A549 (cell line): ENCODE data around the gene MRPL23. TPM values are rescaled to one million over a fixed set of nuclear protein-coding genes. Genes with fewer than 3 reads are reported as not detected.

Experiments
- ATAC-seq, 2 experiments: fragments of 200-7000 bp in 1 of 2; fragments of >200 bp in 1 of 2; cut with Nextera tagmentation in 1 of 2; cut with Tn5 transposase in 1 of 2; 3 replicates each; pipeline versions ENCODE4 v1.8.0 to v1.9.1; 2018 to 2020; ENCODE audit warnings: mild to moderate bottlenecking in 1 of 2, moderate library complexity in 1 of 2
- CTCF ChIA-PET: fragments of 300-600 bp; sonication (Branson Sonifier 250); formaldehyde crosslinking; extraction: SDS; loops from one replicate; lab custom pipeline; 2021; ENCODE audit warnings: antibody characterized with exemption, inconsistent platforms; lab: Yijun Ruan, JAX
- POLR2A ChIA-PET: fragments of 350-600 bp; formaldehyde crosslinking; extraction: SDS; loops from one replicate; lab custom pipeline; 2021; ENCODE audit warnings: antibody characterized with exemption, inconsistent platforms; lab: Yijun Ruan, JAX
- DNase-seq, 2 experiments: peaks; one replicate each; pipeline versions ENCODE4 v3.0.0 to v3.0.0-alpha.2; 2011 to 2016; ENCODE audit warnings: low read depth in 1 of 2, low spot score in 1 of 2
- FAIRE-seq: peaks from 2 replicates; lab custom pipeline; 2011; peaks lifted over from hg19 to GRCh38; lab: Jason Lieb, UNC
- H3K27ac ChIP-seq, 2 experiments: fragments of >200 bp; sonication (Bioruptor Twin); formaldehyde crosslinking; 3 replicates each; pipeline ENCODE4 v1.5.1; 2016 to 2017
- H3K4me1 ChIP-seq: fragments of >200 bp; sonication (Bioruptor Twin); formaldehyde crosslinking; 3 replicates; pipeline ENCODE4 v1.6.1; 2016
- H3K4me2 ChIP-seq: fragments of >200 bp; sonication (Bioruptor Twin); formaldehyde crosslinking; 3 replicates; pipeline ENCODE4 v1.6.1; 2016
- H3K4me3 ChIP-seq: fragments of >200 bp; sonication (Bioruptor Twin); formaldehyde crosslinking; 3 replicates; pipeline ENCODE4 v1.5.1; 2016
- H3K9me3 ChIP-seq: fragments of >200 bp; sonication (Bioruptor Twin); formaldehyde crosslinking; 3 replicates; pipeline ENCODE4 v1.6.1; 2016
- CBX2 ChIP-seq: fragments of 200-600 bp; sonication (generic); IDR thresholded peaks from 2 replicates; pipeline ENCODE4 v1.6.1; 2016; ENCODE audit warnings: low read depth, mild to moderate bottlenecking, borderline replicate concordance
- CHD2 ChIP-seq: fragments of 150-350 bp; IDR thresholded peaks from 2 replicates; pipeline ENCODE4 v1.6.1; 2014; ENCODE audit warnings: low read length; ENCODE audit not compliant: partially characterized antibody
- CHD4 ChIP-seq: fragments of 200-600 bp; sonication (generic); IDR thresholded peaks from 2 replicates; pipeline ENCODE4 v1.6.1; 2016; ENCODE audit warnings: antibody characterized with exemption, mild to moderate bottlenecking, borderline replicate concordance
- CTCF ChIP-seq: fragments of >200 bp; sonication (Bioruptor Twin); formaldehyde crosslinking; IDR thresholded peaks from 3 replicates; pipeline ENCODE4 v1.5.1; 2016
- EHF ChIP-seq: fragments of 250-450 bp; sonication (Bioruptor Pico); IDR thresholded peaks from 2 replicates; pipeline ENCODE4 v1.5.0; 2020; ENCODE audit warnings: mild to moderate bottlenecking
- ESRRA ChIP-seq: fragments of 150-350 bp; IDR thresholded peaks from 2 replicates; pipeline ENCODE4 v1.6.1; 2014; ENCODE audit warnings: mild to moderate bottlenecking, low read length, borderline replicate concordance
- HOXA7 ChIP-seq: fragments of 250-450 bp; sonication (Bioruptor Pico); IDR thresholded peaks from 2 replicates; pipeline ENCODE4 v1.5.0; 2020; ENCODE audit warnings: mild to moderate bottlenecking, moderate library complexity
- HOXB5 ChIP-seq: fragments of 250-450 bp; sonication (Bioruptor Pico); IDR thresholded peaks from 2 replicates; pipeline ENCODE4 v1.5.0; 2020; ENCODE audit warnings: mild to moderate bottlenecking, moderate library complexity
- KDM1A ChIP-seq: fragments of 200-600 bp; sonication (generic); IDR thresholded peaks from 2 replicates; pipeline ENCODE4 v1.6.1; 2016; ENCODE audit warnings: low read depth, mild to moderate bottlenecking
- NFE2L2 ChIP-seq: fragments of 150-350 bp; conservative IDR thresholded peaks from 2 replicates; pipeline ENCODE4 v1.6.1; 2014; ENCODE audit warnings: low read length
- NPAS2 ChIP-seq: fragments of 250-450 bp; sonication (Bioruptor Pico); IDR thresholded peaks from 2 replicates; pipeline ENCODE4 v1.8.0; 2022; ENCODE audit warnings: mild to moderate bottlenecking, moderate library complexity, borderline replicate concordance
- NR3C1 ChIP-seq: fragments of >200 bp; sonication (Bioruptor Twin); formaldehyde crosslinking; IDR thresholded peaks from 3 replicates; pipeline ENCODE4 v1.6.1; 2017
- PHF8 ChIP-seq: fragments of 200-600 bp; sonication (generic); IDR thresholded peaks from 2 replicates; pipeline ENCODE4 v1.6.1; 2016; ENCODE audit warnings: low read depth, mild to moderate bottlenecking, antibody characterized with exemption, moderate library complexity, borderline replicate concordance
- SREBF2 ChIP-seq: fragments of 450-650 bp; IDR thresholded peaks from 2 replicates; pipeline ENCODE4 v1.6.1; 2014; ENCODE audit warnings: mild to moderate bottlenecking, moderate library complexity
- ZNF302 ChIP-seq: fragments of 250-450 bp; sonication (Bioruptor Pico); IDR thresholded peaks from 2 replicates; pipeline ENCODE4 v1.9.0; 2021; ENCODE audit warnings: inconsistent platforms, mild to moderate bottlenecking, moderate library complexity
- WGBS: methylation state at CpG from one replicate; pipeline ENCODE4 v1.1.6; 2017; ENCODE audit errors: missing lambda C conversion rate; 5-methylcytosine and 5-hydroxymethylcytosine counted together
- polyA plus RNA-seq, 4 experiments: library from polyadenylated mRNA; depleted of rRNA in 3 of 4; stranded (reverse); fragments of >200 nt; fragmentation: RNase III in 1 of 4; extraction: RNeasy Plus Mini Kit Qiagen cat#74134 plus additional on column Dnase treatment in 1 of 4; gene quantifications; 2 replicates in 3 of 4; 3 replicates in 1 of 4; pipeline ENCODE4 v1.2.3, GENCODE V29; 2011 to 2017
- small RNA-seq, 6 experiments: library from RNA; depleted of rRNA; stranded (forward); fragments of <200 nt; gene quantifications; one replicate each; pipeline ENCODE3, GENCODE V24; 2012
- TF ChIP-seq, protein P1 (sequence below): fragments of 150-350 bp; IDR thresholded peaks from 2 replicates; pipeline ENCODE4 v1.6.1; 2014; ENCODE audit warnings: low read depth, mild to moderate bottlenecking, low read length

The MRPL23 gene
- polyA plus RNA-seq, 2 of the 4 experiments (the other 2 are of a cell fraction): 77.7 to 160 TPM

DNA sequence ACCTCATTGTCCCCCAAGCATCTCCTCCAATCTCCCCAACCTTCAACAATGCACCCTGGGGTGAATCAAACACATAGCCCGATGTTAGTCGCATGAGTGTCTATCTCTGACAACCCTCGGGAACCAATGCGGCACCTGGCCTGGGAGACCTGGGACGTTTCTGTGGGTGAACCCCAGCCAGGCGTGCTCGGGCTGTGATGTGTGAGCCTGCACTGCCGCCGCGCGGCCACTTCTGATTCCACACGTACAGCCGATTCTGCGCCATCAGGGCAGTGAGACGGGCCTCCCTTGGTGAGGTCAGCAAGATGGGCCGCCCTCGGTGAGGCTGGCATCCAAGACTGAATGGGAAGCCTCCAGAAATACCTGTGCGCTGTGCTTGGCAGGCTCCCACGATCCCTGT lies 55.7 kb downstream of the MRPL23 start (continued):
- no peak for TF ChIP-seq NPAS2

GRCh38 chr11:2004466-2004865 lies 57.3 kb downstream of the MRPL23 start:
- WGBS: no CpG with 5 or more reads among the region's 13 CpGs
- H3K4me1 ChIP-seq: no peaks in the 10 kb centered on the region
- DNase-seq (no peak), ATAC-seq (no peak), FAIRE-seq (no peak)
- POLR2A ChIA-PET: no interaction called here
- no peak overlapping the region for H3K27ac ChIP-seq
- no peaks in the 10 kb centered on the region for H3K9me3 ChIP-seq
- TF ChIP-seq PHF8 (no peak), ESRRA (no peak), NFE2L2 (no peak), CHD4 (no peak), HOXB5 (no peak), NR3C1 (no peak), EHF (CRISPR knock-in tag) (no peak), HOXA7 (CRISPR knock-in tag) (no peak), ZNF302 (no peak), CBX2 (no peak), KDM1A (no peak), CTCF (no peak), SREBF2 (no peak), CHD2 (no peak)
- TF ChIP-seq, protein P1, sequence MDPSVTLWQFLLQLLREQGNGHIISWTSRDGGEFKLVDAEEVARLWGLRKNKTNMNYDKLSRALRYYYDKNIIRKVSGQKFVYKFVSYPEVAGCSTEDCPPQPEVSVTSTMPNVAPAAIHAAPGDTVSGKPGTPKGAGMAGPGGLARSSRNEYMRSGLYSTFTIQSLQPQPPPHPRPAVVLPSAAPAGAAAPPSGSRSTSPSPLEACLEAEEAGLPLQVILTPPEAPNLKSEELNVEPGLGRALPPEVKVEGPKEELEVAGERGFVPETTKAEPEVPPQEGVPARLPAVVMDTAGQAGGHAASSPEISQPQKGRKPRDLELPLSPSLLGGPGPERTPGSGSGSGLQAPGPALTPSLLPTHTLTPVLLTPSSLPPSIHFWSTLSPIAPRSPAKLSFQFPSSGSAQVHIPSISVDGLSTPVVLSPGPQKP: no peak
- no peak overlapping the region for H3K4me2 ChIP-seq
- CTCF ChIA-PET: interaction anchor here (1.4 to 4.8 kb wide), 3 partner anchors 56 to 172 kb away, joined by 5 to 50 read pairs (median 35); partner anchors contain the start of genes MRPL23 and SYT8
- no peak overlapping the region for H3K4me3 ChIP-seq

Small RNA genes within 50 kb of the gene (small RNA-seq; reads per million reads assigned to genes)
- gene RF01972: 0 reads per million in 6 experiments
- 0 reads per million in 6 experiments for gene RF01973

Other genes starting within 250 kb of the MRPL23 start
- gene IFITM10, start 196.7 kb upstream of the MRPL23 start, polyA plus RNA-seq (2011; rRNA removed): 0.26 and 0.28 TPM in 2 replicates
- gene IFITM10, start 196.7 kb upstream of the MRPL23 start, polyA plus RNA-seq (2017; fragmentation: RNase III; extraction: RNeasy Plus Mini Kit Qiagen cat#74134 plus additional on column Dnase treatment): 0.55 to 0.78 TPM (median 0.67 TPM) in 3 replicates
- 74.0 and 117 TPM in 2 replicates for gene CTSD, start 183.4 kb upstream of the MRPL23 start, polyA plus RNA-seq (2011; rRNA removed)
- gene CTSD, start 183.4 kb upstream of the MRPL23 start, polyA plus RNA-seq (2017; fragmentation: RNase III; extraction: RNeasy Plus Mini Kit Qiagen cat#74134 plus additional on column Dnase treatment): 259 to 326 TPM (median 310 TPM) in 3 replicates
- not detected in 2 replicates for gene SYT8, start 112.3 kb upstream of the MRPL23 start, polyA plus RNA-seq (2011; rRNA removed)
- gene SYT8, start 112.3 kb upstream of the MRPL23 start, polyA plus RNA-seq (2017; fragmentation: RNase III; extraction: RNeasy Plus Mini Kit Qiagen cat#74134 plus additional on column Dnase treatment): 0.21 to 0.25 TPM (median 0.22 TPM) in 3 replicates
- gene TNNI2, start 108.4 kb upstream of the MRPL23 start, polyA plus RNA-seq (2011; rRNA removed): not detected in 2 replicates
- not detected in 3 replicates for gene TNNI2, start 108.4 kb upstream of the MRPL23 start, polyA plus RNA-seq (2017; fragmentation: RNase III; extraction: RNeasy Plus Mini Kit Qiagen cat#74134 plus additional on column Dnase treatment)
- gene LSP1, start 94.2 kb upstream of the MRPL23 start, polyA plus RNA-seq (2011; rRNA removed): 0.42 and 0.67 TPM in 2 replicates
- 1.7 to 5.5 TPM (median 3.5 TPM) in 3 replicates for gene LSP1, start 94.2 kb upstream of the MRPL23 start, polyA plus RNA-seq (2017; fragmentation: RNase III; extraction: RNeasy Plus Mini Kit Qiagen cat#74134 plus additional on column Dnase treatment)
- not detected in 2 replicates for gene PRR33, start 55.4 kb upstream of the MRPL23 start, polyA plus RNA-seq (2011; rRNA removed)
- gene PRR33, start 55.4 kb upstream of the MRPL23 start, polyA plus RNA-seq (2017; fragmentation: RNase III; extraction: RNeasy Plus Mini Kit Qiagen cat#74134 plus additional on column Dnase treatment): not detected in 3 replicates
- gene TNNT3, start 27.6 kb upstream of the MRPL23 start, polyA plus RNA-seq (2011; rRNA removed): not detected in 2 replicates
- 0.15 TPM in 1 of 3 replicates, not detected in the others for gene TNNT3, start 27.6 kb upstream of the MRPL23 start, polyA plus RNA-seq (2017; fragmentation: RNase III; extraction: RNeasy Plus Mini Kit Qiagen cat#74134 plus additional on column Dnase treatment)
- gene H19, start 50.5 kb downstream of the MRPL23 start, polyA plus RNA-seq (2011; rRNA removed): 37.1 and 49.1 TPM in 2 replicates
- 16.6 to 22.5 TPM (median 19.2 TPM) in 3 replicates for gene H19, start 50.5 kb downstream of the MRPL23 start, polyA plus RNA-seq (2017; fragmentation: RNase III; extraction: RNeasy Plus Mini Kit Qiagen cat#74134 plus additional on column Dnase treatment)
- gene IGF2, start 192.1 kb downstream of the MRPL23 start, polyA plus RNA-seq (2011; rRNA removed): 2.0 and 4.9 TPM in 2 replicates
- 1.1 to 4.2 TPM (median 2.9 TPM) in 3 replicates for gene IGF2, start 192.1 kb downstream of the MRPL23 start, polyA plus RNA-seq (2017; fragmentation: RNase III; extraction: RNeasy Plus Mini Kit Qiagen cat#74134 plus additional on column Dnase treatment)
- not detected in 2 replicates for gene INS, start 213.9 kb downstream of the MRPL23 start, polyA plus RNA-seq (2011; rRNA removed)
- not detected in 3 replicates for gene INS, start 213.9 kb downstream of the MRPL23 start, polyA plus RNA-seq (2017; fragmentation: RNase III; extraction: RNeasy Plus Mini Kit Qiagen cat#74134 plus additional on column Dnase treatment)
- not detected in 2 replicates for gene TH, start 224.5 kb downstream of the MRPL23 start, polyA plus RNA-seq (2011; rRNA removed)
- not detected in 3 replicates for gene TH, start 224.5 kb downstream of the MRPL23 start, polyA plus RNA-seq (2017; fragmentation: RNase III; extraction: RNeasy Plus Mini Kit Qiagen cat#74134 plus additional on column Dnase treatment)